DMS114 treated with DMSO at 0.1 percent for 48 hours (cell line): ENCODE data around the gene ING1.

Experiments used
- DNase-seq: peaks from one replicate; lab custom pipeline; 2025; ENCODE audit not compliant: unreplicated experiment; lab: John Stamatoyannopoulos, UW

The ING1 gene

DNA sequence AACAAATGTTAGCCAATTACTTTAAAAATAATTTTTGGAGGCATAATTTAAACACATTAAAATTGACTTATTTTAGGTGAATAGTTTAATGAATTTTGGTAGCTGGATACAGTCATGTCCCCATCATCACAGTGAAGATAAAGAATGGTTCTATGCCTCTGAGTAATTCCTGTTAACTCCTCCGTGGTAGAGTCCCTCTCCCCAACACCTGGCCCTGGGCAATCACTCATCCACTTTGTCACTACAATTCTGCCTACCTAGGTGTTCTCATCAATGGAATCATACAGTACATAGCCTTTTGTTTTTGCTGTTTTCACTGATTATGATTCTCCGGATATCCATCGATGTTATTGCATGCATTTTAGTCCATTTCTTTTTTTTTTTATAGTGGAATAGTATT is 55.6 kb downstream of the ING1 start:
- DNase-seq, result no peak

DNA sequence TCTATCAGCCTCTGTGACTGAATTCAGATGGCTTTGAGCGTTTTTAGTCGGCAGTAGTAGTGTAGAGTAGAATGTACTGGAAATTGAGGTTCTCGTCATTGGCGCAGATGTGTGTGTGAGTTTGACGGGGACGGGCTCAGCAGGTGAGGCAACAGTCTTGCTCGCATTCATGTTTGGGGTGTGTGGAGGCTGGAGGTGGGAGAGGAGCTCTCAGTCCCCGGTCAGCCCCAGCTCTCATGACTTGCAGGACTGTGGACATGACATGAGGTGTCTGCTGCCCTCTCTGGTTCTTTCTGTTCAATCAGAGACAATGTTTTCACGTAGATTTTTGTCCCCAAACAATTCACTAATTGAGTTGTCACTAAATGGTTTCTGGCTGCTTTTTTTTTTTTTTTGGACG is 57.2 kb downstream of the ING1 start:
- DNase-seq, result no peak

DNA sequence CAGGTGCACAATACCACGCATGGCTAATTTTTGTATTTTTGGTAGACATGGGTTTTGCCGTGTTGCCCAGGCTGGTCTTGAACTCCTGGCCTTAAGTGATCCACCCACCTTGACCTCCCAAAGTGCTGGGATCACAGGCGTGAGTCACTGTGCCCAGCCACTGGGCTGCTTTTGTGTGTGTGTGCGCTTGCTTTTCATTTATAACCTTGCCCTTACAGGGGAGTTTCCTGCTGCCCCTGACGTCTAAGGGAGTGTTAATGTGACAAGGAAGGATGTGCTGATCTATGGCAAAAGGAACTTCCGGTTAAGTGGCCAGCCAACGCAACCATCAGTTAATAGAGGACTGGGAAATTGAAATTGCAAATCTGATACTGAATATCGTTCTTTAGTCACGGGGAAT is 57.7 kb downstream of the ING1 start:
- DNase-seq, result no peak

DNA sequence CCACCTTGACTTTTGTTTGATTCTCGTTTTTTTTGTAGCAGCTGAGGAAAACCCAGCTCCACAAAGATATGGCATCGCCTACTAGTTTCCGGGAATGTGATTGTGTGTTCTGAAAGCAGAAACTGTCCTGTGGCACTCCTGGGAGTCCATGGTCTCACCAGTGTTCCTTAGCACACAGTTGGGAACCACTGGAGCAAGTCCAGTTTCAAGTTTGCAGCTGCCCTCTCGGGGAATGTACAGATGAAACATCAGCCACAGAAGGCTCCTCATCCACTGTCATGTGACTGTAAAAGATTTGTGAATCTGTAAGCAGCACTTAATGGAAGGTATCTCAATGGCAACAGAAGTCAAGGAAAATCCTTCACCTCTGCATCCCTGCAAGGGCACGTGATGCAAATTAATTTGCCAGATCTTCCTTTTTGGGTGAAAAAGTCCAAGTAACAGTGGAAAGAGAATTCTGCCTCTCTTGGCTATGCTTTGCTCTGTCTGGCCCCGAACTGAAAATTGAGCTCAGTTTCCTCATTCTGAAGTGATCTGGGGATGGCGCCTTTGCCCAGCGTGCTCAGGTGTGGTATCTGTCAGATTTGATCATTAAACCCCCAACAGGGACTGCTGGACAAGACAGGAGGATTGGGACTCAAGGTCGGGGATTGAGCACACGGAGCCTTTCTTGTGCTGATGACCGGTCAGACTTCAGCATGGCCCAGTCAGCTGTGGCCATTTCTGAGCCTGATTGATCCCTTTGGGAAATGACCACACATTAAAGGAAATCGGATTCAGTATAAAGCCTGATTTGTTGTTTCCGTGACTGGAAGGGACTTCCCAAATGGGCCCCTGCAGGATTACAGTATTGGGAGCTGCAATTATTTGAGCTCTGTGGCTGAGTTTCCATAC is 58.8 kb downstream of the ING1 start:
- DNase-seq, result no peak
